Measurements from ENCODE around the gene BAZ1A. TPM values are rescaled to one million over a fixed set of nuclear protein-coding genes. Genes with fewer than 3 reads are reported as not detected.

BAZ1A gene
- total RNA-seq, 1 experiment from 2014 or later: 28.2 TPM

DNA sequence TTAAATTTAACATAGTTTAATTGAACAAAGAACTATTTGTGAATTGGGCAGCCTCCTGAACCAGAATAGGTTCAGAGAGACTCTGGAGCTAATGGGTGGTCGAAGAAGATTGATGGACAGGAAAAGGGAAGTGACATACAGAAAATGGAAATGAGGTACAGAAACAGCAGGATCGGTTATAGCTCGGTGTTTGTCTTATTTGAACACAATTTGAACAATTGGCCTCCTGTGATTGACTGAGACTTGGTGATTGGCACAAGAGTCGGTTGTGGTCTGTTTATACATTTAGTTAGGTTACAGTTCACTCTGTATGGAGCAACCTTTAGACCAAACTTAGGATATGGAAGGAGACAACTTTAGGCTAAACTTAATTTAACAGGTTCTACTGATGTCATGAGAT lies 142.4 kb downstream of the BAZ1A start:
- Mint-ChIP-seq H3K4me3 (no peak overlapping the region), H3K9me3 (peaks cover 5% of the 10 kb centered on the region; the same call in 1 of the 2 replicates), H3K27ac (no peak overlapping the region), H3K36me3 (no peaks in the 10 kb centered on the region), H3K4me1 (no peaks in the 10 kb centered on the region), H3K27me3 (ENCODE audit: low read depth) (no peaks in the 10 kb centered on the region)
- CTCF ChIA-PET: interaction anchor here (0.6 to 3.5 kb wide), 2 partner anchors 10 to 681 kb away, joined by 3 to 26 read pairs; no protein-coding TSS in a partner anchor
- no peak for ATAC-seq
- no peak for DNase-seq (ENCODE audit: low spot score)
- TF ChIP-seq, protein P1, sequence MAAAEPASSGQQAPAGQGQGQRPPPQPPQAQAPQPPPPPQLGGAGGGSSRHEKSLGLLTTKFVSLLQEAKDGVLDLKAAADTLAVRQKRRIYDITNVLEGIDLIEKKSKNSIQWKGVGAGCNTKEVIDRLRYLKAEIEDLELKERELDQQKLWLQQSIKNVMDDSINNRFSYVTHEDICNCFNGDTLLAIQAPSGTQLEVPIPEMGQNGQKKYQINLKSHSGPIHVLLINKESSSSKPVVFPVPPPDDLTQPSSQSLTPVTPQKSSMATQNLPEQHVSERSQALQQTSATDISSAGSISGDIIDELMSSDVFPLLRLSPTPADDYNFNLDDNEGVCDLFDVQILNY (CRISPR knock-in tag; IDR thresholded peaks at IDR 0.05): no peak
- no peak for TF ChIP-seq CREM (CRISPR knock-in tag; IDR thresholded peaks at IDR 0.05)
- TF ChIP-seq TEAD1 (CRISPR knock-in tag; IDR thresholded peaks at IDR 0.05): no peak
- POLR2A ChIA-PET: no interaction called here

DNA sequence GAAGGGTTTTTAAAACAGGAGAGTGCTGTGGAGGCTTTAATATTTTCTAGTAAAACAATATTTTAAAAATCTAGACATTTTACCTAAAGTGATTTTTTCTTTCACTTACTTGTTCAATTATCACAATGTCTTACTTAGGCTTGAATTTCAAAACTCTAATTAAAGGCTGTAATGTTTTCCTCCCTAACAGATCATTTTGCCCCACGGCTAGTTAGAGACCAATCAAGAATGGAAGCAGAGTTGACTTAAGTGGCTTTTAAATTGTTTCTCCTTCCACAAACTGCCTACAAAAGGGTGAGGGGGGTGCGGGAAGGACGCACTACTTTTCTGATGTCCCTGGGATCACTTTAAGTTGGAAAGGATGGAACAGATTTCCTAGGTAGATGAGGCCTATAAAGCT lies 151.3 kb downstream of the BAZ1A start:
- ATAC-seq: no peak
- H3K4me1 Mint-ChIP-seq: peaks cover 7% of the 10 kb centered on the region
- H3K27me3 Mint-ChIP-seq (ENCODE audit: low read depth): no peaks in the 10 kb centered on the region
- POLR2A ChIA-PET: no interaction called here
- TF ChIP-seq NR2C2 (CRISPR knock-in tag; IDR thresholded peaks at IDR 0.05) (no peak), NR1H2 (CRISPR knock-in tag; IDR thresholded peaks at IDR 0.05) (no peak), ZNF263 (CRISPR knock-in tag; IDR thresholded peaks at IDR 0.05; ENCODE audit: low read depth) (no peak), ZNF317 (CRISPR knock-in tag; IDR thresholded peaks at IDR 0.05; ENCODE audit: borderline replicate concordance, low read depth) (no peak), FOXP1 (CRISPR knock-in tag; IDR thresholded peaks at IDR 0.05; ENCODE audit: borderline replicate concordance) (no peak), JUN (CRISPR knock-in tag; IDR thresholded peaks at IDR 0.05) (no peak), ZNF423 (CRISPR knock-in tag; IDR thresholded peaks at IDR 0.05) (no peak), RORB (CRISPR knock-in tag; IDR thresholded peaks at IDR 0.05) (no peak), NR3C1 (CRISPR knock-in tag; conservative IDR thresholded peaks at IDR 0.05; ENCODE audit: low read depth) (no peak), ZNF671 (CRISPR knock-in tag; IDR thresholded peaks at IDR 0.05) (no peak), TP53 (CRISPR knock-in tag; IDR thresholded peaks at IDR 0.05) (no peak)
- TF ChIP-seq, protein P2, sequence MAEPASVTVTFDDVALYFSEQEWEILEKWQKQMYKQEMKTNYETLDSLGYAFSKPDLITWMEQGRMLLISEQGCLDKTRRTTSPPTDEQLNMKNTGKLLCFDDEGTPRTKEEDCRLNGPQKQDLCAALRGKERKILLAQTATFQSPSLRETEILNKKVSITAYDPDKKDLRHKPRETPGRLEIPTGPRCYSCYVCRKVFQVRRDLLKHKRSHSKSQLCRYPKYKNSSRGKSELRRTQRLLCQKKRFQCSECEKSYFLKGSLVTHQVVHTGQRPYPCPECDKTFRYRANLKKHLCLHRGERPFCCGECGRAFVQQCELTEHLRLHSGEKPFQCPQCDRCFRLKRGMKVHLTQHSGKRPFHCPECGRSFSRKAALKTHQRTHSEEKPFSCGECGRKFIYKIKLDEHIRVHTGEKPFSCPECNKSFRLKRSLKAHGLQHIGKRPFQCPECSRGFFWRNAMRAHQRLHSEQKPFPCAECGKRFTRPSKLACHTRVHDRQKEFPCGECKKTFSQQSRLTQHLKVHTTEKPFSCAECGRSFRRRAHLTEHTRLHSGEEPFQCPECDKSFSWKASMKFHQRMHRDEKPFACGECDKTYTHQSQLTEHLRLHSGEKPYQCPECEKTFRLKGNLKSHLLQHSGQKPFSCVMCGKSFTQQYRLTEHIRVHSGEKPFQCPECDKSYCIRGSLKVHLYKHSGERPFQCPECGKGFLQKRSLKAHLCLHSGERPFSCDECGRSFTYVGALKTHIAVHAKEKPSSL (CRISPR knock-in tag; conservative IDR thresholded peaks at IDR 0.05): no peak
- TF ChIP-seq, protein P3, sequence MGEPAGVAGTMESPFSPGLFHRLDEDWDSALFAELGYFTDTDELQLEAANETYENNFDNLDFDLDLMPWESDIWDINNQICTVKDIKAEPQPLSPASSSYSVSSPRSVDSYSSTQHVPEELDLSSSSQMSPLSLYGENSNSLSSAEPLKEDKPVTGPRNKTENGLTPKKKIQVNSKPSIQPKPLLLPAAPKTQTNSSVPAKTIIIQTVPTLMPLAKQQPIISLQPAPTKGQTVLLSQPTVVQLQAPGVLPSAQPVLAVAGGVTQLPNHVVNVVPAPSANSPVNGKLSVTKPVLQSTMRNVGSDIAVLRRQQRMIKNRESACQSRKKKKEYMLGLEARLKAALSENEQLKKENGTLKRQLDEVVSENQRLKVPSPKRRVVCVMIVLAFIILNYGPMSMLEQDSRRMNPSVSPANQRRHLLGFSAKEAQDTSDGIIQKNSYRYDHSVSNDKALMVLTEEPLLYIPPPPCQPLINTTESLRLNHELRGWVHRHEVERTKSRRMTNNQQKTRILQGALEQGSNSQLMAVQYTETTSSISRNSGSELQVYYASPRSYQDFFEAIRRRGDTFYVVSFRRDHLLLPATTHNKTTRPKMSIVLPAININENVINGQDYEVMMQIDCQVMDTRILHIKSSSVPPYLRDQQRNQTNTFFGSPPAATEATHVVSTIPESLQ (CRISPR knock-in tag; IDR thresholded peaks at IDR 0.05): no peak
- TF ChIP-seq, protein P4, sequence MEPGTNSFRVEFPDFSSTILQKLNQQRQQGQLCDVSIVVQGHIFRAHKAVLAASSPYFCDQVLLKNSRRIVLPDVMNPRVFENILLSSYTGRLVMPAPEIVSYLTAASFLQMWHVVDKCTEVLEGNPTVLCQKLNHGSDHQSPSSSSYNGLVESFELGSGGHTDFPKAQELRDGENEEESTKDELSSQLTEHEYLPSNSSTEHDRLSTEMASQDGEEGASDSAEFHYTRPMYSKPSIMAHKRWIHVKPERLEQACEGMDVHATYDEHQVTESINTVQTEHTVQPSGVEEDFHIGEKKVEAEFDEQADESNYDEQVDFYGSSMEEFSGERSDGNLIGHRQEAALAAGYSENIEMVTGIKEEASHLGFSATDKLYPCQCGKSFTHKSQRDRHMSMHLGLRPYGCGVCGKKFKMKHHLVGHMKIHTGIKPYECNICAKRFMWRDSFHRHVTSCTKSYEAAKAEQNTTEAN (CRISPR knock-in tag; IDR thresholded peaks at IDR 0.05): no peak
- TF ChIP-seq, protein P5, sequence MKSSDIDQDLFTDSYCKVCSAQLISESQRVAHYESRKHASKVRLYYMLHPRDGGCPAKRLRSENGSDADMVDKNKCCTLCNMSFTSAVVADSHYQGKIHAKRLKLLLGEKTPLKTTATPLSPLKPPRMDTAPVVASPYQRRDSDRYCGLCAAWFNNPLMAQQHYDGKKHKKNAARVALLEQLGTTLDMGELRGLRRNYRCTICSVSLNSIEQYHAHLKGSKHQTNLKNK (CRISPR knock-in tag; IDR thresholded peaks at IDR 0.05): no peak
- TF ChIP-seq, protein P6, sequence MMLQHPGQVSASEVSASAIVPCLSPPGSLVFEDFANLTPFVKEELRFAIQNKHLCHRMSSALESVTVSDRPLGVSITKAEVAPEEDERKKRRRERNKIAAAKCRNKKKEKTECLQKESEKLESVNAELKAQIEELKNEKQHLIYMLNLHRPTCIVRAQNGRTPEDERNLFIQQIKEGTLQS (CRISPR knock-in tag; conservative IDR thresholded peaks at IDR 0.05): no peak
- CTCF ChIA-PET: interaction anchor here (3.1 kb wide), 1 partner anchor 51 kb away, joined by 47 read pairs; no protein-coding TSS in a partner anchor
- H3K9me3 Mint-ChIP-seq: no peaks in the 10 kb centered on the region
- no peaks in the 10 kb centered on the region for H3K36me3 Mint-ChIP-seq
- H3K27ac Mint-ChIP-seq: no peak overlapping the region
- DNase-seq (ENCODE audit: low spot score): no peak
- no peak overlapping the region for H3K4me3 Mint-ChIP-seq

Data from WTC11 (cell line).